ENCODE results near the gene WDR44.

WDR44 gene

DNA sequence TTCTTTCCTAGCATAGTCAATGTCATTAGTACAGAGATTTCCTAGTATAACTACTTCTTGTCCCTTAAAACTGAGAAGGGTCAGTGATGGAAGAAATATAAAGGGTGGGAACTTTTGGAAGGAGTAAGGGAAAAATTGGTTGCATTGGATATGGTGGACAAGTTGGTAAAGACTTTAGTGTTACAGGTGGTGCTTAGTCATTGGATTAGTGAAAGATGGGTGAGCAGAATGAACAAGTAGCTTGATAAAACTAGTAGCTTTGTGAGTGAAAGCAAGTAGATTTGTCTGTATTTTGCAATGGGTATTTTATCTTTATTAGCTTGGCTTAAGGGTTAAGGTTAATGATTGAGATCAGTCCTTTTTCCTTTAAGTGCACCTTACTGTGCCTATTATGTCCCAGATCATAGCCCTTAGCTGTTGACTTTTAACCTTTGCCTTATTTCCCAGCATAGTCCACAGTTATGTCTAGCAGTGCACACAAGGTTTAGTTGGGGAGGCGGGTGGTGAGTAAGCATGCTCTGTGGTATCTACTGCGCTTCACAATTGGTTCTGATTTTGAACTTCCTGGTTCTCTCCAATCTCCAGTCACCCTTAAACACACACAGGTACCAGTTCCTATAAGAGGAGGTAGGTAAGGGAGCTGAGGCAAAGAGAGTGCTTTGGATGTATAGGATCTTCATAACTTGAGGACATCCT lies 9.5 kb downstream of the WDR44 start:
- no peak overlapping the region for H3K4me3 ChIP-seq (ENCODE audit: low read depth, low read length)
- TF ChIP-seq, protein P1, sequence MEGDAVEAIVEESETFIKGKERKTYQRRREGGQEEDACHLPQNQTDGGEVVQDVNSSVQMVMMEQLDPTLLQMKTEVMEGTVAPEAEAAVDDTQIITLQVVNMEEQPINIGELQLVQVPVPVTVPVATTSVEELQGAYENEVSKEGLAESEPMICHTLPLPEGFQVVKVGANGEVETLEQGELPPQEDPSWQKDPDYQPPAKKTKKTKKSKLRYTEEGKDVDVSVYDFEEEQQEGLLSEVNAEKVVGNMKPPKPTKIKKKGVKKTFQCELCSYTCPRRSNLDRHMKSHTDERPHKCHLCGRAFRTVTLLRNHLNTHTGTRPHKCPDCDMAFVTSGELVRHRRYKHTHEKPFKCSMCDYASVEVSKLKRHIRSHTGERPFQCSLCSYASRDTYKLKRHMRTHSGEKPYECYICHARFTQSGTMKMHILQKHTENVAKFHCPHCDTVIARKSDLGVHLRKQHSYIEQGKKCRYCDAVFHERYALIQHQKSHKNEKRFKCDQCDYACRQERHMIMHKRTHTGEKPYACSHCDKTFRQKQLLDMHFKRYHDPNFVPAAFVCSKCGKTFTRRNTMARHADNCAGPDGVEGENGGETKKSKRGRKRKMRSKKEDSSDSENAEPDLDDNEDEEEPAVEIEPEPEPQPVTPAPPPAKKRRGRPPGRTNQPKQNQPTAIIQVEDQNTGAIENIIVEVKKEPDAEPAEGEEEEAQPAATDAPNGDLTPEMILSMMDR (IDR thresholded peaks at IDR 0.05; ENCODE audit: control insufficient read depth, extremely low read depth, insufficient read depth), result no peak
- no peak for DNase-seq (ENCODE audit: low read depth)

DNA sequence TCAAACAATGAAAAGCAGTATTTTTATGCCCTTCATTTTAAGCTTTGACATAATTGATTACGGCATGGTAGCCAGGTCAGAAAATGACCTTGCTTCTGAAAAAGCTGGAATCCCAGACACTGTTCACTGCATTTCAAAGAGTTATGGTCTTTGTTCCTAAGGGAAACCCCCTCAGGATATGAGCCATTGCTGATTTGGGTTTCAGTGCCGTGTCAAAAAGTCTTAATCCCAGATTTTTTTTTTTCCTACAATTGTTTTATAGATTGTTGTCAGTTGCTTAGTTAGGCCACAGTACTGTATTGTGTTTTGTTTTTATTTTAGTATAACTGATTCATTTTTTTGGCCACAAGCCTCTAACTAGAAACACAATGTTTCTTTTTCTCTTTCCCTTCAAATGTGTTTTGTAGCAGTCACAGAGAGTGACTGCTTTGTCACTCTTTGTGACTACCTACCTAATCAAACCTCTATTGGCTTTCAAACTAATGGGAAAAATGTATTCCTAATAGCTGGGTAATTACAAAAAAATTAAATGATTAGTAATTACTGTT lies 10.3 kb downstream of the WDR44 start:
- no peak overlapping the region for H3K4me3 ChIP-seq (ENCODE audit: low read depth, low read length)
- no peak for DNase-seq (ENCODE audit: low read depth)
- TF ChIP-seq, protein P1 (IDR thresholded peaks at IDR 0.05; ENCODE audit: control insufficient read depth, extremely low read depth, insufficient read depth), result no peak

DNA sequence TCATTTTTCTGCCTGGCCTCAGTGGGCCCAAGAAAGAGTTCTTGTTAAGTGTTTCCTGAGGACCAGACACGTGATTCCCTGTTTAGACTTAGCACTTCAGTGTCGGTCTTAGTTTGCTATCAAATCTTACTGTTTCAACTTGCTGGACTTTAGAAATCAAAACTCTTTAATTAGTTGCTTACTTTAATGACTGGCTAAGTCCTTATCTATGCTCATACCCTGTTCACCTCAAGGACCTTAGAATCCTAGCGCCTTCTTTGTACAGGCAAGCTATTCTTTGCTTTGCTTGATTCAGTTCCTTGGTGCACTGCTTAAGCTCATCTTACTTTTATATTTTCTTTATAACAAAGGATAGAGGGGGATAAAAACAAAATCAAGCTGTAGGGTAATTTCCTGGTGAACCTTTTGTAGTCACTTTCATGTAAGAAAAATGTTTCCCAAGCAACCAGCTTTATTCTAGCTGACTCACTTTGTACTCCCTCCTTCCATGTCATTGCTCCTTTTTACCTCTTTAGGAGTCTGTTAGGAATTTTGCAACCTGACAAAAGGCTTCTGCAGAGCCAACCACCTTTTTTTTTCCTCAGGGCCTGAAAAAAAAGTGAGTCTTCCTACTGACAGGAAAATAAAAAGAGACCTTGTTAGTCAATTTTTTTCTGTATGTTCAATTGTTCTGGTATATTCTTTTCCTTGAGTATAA lies 14.7 kb downstream of the WDR44 start:
- no peak for DNase-seq (ENCODE audit: low read depth)
- H3K4me3 ChIP-seq (ENCODE audit: low read depth, low read length), result no peak overlapping the region
- TF ChIP-seq, protein P1 (IDR thresholded peaks at IDR 0.05; ENCODE audit: control insufficient read depth, extremely low read depth, insufficient read depth), result no peak

DNA sequence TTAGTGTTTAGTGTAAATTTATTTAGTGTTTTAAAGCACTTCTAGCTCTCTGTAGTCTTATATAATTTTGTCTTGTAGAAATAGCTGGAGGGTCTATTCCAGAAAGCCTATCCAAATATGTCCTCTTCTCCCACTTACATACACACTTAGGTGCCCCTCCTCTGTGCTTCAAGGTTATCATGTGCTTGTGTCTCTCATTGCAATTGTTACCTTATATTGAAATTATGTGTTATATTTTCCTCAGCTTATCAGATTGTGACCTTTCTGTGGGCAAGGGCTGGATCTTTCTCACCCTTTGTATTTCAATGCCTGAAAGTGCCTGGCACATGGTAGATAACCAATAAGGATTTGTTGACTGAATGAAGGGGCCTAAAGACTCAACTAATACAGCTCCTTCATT lies 18.4 kb downstream of the WDR44 start:
- H3K4me3 ChIP-seq (ENCODE audit: low read depth, low read length), result no peak overlapping the region
- DNase-seq (ENCODE audit: low read depth), result no peak
- TF ChIP-seq, protein P1 (IDR thresholded peaks at IDR 0.05; ENCODE audit: control insufficient read depth, extremely low read depth, insufficient read depth), result no peak

DNA sequence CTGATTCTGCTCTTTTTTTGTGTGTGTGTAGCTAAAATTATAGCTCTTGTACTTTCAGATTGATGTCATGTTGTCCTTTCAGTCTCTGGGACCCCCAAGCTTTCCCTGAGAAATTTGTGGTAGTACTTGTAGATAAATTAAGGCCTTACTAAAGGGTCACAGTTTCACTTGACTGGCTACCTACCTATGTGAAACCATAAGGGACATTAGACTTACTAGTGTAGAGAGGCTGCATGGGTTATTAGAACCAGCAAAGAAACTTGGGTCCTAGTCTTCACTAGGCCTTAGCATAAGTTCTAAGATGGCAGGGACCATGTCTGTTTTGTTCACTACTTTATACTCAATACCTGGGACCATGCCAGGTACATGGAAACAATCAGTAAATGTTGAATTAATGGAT lies 21.4 kb downstream of the WDR44 start:
- DNase-seq (ENCODE audit: low read depth), result no peak
- H3K4me3 ChIP-seq (ENCODE audit: low read depth, low read length), result no peak overlapping the region
- TF ChIP-seq, protein P1 (IDR thresholded peaks at IDR 0.05; ENCODE audit: control insufficient read depth, extremely low read depth, insufficient read depth), result no peak

DNA sequence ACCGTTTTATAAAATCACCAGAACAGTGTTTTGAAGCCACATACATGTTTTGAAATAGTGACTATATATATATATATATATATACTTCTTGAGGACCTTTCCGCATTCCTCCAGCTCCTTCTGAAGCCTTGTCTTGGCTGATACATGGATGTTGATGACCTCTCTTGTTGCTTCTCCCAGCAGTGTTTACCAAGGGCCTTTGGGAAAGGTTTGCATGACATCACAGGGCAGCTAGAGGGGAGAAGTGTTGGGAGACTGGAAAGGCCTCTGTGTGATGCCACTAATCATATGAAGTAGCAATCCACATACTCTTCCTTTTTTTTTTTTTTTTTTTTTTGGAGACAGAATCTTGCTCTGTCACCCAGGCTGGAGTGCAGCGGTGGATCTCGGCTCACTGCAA lies 22.5 kb downstream of the WDR44 start:
- TF ChIP-seq, protein P1 (IDR thresholded peaks at IDR 0.05; ENCODE audit: control insufficient read depth, extremely low read depth, insufficient read depth), result no peak
- H3K4me3 ChIP-seq (ENCODE audit: low read depth, low read length), result no peak overlapping the region
- no peak for DNase-seq (ENCODE audit: low read depth)
